ENCODE results near the gene FAM187B. TPM values are rescaled to one million over a fixed set of nuclear protein-coding genes. Genes with fewer than 3 reads are reported as not detected.

Gene FAM187B
- total RNA-seq, 2 donors from 2014 or later: not detected

DNA sequence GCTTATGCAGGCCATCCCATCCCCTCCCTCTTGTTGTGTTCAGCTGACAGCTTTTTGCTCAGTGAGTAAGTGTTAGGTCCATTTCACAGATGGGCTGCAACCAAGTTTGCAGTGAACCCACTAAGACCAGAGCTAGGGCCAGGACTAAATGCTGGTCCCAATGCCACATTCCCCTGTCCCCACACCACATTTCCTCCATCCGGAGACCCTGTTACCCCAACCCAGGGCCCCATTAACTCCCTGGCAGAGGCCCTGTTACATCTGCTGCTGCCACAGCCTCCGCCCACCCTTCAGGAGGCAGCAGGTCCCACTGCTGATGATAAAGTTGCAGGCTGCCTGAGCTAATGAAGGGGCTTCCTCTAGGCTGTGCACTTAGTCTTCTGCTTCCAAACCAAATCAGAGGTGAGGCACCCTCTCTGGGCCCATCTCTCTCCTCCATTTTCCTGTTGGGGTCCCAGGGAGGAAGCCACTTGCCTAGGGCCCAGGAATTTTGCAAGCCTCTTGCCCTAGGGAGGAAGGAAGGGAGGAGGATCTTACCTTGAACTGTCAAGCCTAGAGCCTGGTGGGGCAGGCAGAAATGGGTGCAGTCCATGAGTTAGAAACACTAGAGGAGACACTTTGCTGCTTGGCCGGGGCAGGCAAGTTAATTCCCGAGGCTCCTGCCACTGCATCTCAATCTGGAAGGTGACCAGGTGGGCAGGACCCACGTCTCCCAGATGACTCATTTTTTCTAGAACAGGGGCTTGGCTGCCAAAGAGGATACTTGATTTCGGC is 36.8 kb upstream of the FAM187B start:
- peak; percentile 74 for DNase-seq (ENCODE audit: low spot score)
- intact Hi-C loops (cut with DNase I): loop anchor here in 1 of 2 donors (10.0 kb wide), 1 partner anchor 121 kb away; the partner anchor contains the start of gene FXYD7

DNA sequence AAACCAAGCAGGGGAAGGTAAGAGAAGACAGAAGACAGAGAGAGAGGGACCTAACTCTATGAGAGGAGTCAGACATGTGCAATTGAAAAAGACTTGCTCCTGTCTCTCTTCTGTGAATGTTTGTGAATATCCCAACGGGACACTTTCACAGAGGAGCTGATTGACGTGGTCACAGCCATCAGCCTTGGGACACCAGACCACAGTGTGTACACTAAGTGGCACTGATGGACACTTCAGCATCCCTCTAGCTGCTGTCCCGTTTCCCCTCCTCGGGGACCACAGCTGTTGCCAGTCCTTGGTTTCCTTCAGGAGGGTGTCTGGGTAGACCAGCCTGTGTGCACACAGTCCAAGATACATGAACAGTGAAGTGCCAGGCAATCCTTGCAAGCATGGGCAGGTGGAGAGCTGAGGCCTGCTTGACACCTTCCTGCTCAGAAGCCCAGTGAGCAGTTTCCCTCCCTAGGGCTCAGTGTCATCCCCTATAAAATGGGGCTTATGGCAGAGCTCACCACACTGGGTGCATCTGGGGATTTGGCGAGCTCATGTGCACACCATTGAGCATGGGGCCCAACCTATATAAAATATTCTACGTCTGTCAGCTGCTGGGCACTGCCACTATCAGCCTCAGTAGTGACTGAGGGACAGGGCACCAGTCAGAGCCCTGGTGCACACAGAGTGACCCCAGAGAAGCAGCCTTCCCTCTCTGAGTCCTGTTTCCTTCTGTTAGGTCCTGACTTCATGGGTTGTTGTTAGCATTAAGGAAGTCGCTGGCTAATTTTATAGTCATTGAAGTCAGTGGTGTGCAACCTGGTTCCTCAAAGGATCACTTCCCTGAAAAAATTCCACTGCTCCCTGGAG is 36.0 kb upstream of the FAM187B start:
- DNase-seq (ENCODE audit: low spot score): peak; percentile 19
- intact Hi-C loops (cut with DNase I): loop anchor here in 1 of 2 donors (10.0 kb wide), 1 partner anchor 120 kb away; the partner anchor contains the start of gene FXYD7

DNA sequence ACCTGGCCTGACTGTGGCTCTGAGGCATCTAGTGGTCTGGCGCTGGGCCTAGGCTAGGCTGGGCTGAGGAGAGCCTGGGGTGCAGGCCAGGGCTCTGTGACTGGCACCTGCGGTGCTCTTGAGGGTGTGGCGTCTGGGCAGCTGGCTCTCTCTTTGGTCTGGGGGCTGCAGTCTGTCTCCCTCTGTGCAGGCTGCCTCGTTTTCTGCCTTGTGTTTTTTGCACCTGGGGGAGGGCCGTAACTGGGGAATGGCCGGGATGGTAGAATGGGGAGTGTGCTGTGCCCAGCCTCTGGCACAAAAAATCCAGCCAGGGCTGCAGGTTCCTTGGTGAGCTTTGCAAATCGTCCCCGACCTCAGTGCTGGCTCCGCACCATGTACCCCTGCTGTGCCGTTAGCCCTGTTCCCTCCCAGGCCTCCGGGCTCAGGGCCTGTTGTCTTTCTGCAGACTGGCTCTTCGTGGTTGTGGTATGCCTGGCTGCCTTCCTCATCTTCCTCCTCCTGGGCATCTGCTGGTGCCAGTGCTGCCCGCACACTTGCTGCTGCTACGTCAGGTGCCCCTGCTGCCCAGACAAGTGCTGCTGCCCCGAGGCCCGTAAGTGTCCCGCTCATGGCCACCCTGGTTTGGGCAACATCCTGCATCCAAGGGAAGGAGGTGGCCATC is 33.7 kb upstream of the FAM187B start:
- intact Hi-C loops (cut with DNase I): loop anchor here in 1 of 2 donors (10.0 kb wide), 1 partner anchor 117 kb away; the partner anchor contains the start of gene FXYD7
- DNase-seq (ENCODE audit: low spot score): peak; percentile 69

DNA sequence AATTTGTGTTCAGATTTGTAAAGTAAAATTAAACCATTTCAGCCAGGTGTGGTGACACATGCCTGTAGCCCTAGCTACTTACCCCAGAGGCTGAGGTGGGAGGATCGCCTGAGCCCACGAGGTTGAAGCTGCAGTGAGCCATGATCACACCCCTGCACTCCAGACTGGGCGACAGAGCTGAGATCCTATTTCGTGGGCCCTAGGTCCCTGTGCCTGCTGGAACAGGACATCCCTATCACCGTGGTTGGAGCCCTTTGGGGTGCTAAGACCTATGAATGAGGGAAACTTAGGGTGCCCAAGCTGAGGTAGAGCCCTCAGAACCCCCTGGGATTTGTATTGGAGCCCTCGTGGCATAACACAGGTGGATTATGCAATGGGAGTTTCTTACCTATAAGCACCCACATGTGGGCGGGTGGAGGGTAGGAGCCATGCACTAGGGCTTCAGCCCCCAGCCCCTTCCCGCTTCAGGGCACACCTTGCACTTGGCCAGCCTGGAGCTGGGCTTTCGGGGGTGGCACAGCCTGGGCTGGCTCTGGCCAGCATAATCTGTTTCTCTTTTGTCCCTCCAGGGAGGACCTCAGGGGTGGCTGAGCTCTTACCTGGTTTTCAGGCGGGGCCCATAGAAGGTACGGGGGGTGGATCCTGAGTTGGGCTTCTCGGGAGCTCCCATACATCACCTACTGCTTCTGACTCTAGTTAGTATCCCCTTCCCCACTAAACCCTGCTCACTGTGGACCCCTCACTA is 33.0 kb upstream of the FAM187B start:
- peak; percentile 44 for DNase-seq (ENCODE audit: low spot score)
- intact Hi-C loops (cut with DNase I): loop anchor here in 1 of 2 donors (10.0 kb wide), 1 partner anchor 117 kb away; the partner anchor contains the start of gene FXYD7

DNA sequence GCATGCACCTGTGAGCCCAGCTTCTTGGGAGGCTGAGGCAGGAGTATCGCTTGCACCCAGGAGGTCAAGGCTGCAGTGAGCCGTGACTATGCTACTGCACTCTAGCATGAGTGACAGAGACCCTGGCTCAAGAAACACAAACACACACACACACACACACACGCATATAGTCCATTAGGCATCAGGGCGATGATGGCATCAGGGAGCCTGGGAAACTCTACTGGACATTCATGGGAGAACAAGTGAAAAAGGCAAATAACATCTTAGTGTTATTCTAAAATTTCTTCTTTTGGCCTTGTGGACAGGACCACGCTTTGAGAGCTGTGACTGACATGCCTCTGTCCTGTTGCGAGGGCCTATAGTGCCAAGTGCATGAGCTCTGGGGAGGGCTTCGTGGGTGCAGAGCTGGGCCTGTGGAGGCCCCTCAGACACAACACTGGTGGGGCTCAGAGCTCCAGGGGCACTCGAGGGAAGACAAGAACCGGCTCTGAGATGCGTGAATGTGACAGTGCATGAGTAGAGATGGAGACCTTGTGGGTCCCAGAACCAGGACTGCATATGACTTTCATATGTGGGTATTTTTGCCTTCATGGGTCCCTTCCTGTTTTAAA is 32.3 kb upstream of the FAM187B start:
- peak; percentile 40 for DNase-seq (ENCODE audit: low spot score)
- intact Hi-C loops (cut with DNase I): loop anchor here in 1 of 2 donors (10.0 kb wide), 1 partner anchor 116 kb away; the partner anchor contains the start of gene FXYD7

DNA sequence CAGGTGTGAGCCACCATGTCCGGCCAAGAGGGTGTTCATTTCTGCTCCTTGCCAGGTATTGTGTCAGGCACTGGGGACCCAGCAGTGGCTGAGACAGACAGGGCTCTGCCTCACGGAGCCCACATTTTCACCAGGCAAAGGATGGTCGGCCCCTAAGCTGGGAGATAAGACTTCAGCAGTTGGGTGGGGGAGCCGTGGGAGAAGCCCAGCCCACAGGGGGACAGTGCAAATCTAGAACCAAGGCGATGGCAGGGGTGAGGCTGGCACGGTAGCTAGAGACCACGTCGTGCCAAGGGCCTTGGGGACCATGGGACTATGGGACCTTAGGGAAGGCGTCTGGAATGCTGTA is 28.5 kb upstream of the FAM187B start:
- DNase-seq (ENCODE audit: low spot score): peak; percentile 30
- intact Hi-C loops (cut with DNase I): loop anchor here in 1 of 2 donors (5.0 kb wide), 1 partner anchor 1740 kb away; no protein-coding TSS in a partner anchor

DNA sequence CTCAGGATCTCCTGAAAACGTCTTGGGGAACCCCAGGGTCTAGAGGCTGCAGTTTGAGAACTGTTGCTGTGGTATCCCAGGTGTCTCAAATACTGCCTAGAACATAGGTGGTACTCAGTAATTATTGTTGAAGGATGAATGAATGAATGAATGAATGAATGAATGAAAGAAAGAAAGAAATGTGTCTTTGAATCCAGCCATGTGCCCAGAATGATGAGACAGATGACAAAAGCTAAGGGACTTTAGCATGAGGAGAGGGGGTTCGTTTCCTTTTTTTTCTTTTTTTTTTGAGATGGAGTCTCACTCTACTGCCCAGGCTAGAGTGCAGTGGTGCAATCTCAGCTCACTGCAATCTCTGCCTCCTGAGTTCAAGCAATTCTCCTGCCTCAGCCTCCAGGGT is 28.0 kb upstream of the FAM187B start:
- intact Hi-C loops (cut with DNase I): loop anchor here in 1 of 2 donors (5.0 kb wide), 1 partner anchor 1739 kb away; no protein-coding TSS in a partner anchor
- DNase-seq (ENCODE audit: low spot score): no peak

DNA sequence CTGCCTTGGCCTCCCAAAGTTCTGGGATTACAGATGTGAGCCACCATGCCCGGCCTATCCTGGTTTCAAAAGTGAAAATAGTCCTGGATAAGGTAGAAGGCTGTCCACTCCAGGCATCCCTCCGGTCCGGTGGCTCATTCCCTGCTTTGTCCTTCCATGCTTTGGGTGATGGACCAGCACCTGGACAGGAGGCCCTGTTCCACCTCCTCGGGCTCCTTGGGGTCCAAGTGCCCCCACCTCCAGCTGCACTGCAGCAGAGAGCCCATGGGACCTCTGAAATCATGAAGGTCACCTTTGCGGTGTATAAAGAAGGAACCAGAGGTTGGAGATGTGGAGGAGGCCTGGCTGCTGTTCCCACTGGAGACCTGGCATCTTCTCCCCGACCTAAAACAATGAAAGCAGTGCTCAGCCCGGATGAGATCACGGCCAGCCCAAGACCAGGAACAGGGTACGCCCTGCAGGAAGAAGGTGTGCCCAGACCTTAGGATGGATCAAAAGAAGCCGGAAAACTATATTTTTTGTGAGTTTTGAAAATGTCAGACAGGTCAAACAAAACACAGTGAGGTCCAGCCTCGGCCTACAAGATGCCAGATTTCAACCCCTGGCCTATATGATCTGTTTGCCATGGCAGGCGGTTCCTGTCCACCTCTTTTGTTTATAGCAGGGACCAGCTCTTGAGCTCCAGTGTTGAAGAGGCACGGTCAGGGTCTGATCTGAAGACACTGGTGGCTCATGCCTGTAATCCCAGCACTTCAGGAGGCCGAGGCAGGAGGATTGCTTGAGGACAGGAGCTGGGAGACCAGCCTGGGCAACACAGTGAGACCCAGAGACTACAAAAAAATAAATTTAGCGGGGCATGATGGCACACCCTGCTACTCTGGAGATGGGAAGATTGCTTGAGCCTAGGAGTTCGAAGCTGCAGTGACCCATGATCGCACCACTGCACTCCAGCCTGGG is 26.1 kb upstream of the FAM187B start:
- intact Hi-C loops (cut with DNase I): loop anchor here in 1 of 2 donors (5.0 kb wide), 1 partner anchor 1737 kb away; no protein-coding TSS in a partner anchor

DNA sequence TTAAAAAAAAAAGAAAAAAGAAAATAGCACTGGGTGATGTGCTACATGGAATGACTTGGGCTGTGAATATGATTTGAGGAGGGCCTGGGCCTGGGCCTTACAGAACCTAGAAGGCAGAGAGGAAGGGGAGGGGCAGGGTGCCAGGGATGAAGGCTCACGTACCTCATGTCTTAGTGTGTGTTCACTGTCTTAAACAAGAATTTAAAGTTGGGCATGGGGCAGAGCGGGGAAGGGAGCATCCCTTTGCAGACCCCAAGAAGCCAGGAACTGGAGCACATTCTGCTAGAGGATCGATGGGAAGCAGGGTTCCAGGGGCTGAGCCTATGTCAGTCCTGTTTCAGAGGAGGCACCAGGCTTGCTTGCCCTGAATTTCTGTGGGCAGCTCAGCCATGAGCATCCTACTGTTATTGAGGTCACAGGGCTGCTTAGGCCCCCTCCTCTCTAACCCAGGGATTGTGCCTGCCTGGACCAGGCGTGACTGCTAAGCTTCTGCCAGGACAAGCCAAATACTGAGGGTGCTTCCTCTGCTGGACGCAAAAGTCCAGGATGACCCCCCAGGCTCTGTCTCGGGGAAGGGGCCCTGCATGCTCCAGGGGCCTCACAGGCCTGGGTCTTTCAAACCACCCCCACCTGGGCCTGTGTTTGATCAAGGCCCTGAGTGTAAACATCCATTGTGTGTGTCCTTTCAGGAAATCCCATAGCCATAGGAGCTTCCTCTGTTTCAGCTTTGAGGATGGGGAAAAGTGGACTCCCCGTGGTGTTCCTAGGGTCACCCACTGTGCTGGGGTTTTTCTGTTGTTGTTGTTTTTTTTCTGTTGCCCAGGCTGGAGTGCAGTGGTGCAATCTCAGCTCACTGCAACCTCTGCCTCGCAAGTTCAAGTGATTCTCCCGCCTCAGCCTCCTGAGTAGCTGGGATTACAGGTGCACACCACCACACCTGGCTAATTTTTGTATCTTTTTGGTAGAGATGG is 25.1 kb upstream of the FAM187B start:
- peak; percentile 50 for DNase-seq (ENCODE audit: low spot score)

More for the DNA sequence above, 26.1 kb upstream of the FAM187B start:
- peak; percentile 55 for DNase-seq (ENCODE audit: low spot score)

DNA sequence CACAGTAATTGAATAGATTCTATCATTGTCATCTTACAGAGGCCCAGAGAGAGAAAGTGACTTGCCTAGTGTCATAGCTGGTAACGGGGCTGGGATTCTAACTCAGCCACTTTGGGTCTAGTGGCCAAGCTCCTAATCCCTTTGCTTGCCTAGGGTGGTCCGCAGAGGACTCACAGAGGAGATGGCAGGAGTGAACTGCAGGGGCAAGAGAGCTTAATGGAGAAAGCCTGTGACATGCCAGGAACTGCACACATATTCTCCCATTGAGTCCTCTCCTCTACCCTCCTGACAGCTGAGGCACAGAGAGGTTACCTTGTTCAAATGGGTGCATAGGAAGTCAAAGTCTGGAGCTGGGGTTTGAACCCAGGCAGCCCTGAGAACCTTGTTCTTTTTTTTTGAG is 22.9 kb upstream of the FAM187B start:
- DNase-seq (ENCODE audit: low spot score): peak; percentile 16
- intact Hi-C loops (cut with DNase I): no loop called here

More for the DNA sequence above, 25.1 kb upstream of the FAM187B start:
- intact Hi-C loops (cut with DNase I): no loop called here

DNA sequence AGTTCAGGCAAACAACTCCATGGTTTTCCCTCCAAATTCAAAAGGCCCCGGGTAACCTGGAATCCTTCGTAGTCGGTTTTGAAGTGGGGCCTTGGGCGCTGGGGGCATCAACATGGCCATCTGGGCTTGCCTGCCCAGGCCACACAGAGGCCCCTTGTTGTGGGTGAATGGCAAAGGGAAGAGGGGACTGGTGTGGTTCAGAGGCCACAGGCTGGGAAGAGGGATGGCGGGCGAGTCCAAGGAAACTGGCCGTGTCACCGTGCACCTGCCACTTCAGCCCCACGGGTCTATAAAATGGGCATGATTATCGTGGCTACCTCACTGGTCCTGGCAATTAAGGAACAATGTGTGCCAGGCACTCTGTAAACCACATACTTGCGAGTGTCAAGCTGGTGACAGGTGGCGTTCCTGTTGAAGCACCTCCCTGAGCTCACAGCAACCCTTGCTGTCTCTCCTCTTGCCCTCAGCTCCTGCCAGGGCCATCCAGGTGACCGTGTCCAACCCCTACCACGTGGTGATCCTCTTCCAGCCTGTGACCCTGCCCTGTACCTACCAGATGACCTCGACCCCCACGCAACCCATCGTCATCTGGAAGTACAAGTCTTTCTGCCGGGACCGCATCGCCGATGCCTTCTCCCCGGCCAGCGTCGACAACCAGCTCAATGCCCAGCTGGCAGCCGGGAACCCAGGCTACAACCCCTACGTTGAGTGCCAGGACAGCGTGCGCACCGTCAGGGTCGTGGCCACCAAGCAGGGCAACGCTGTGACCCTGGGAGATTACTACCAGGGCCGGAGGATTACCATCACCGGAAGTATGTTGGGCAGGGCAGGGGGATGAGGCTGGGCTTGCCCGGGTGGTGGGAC is 21.5 kb upstream of the FAM187B start:
- intact Hi-C loops (cut with DNase I): no loop called here
- DNase-seq (ENCODE audit: low spot score): peak; percentile 62

DNA sequence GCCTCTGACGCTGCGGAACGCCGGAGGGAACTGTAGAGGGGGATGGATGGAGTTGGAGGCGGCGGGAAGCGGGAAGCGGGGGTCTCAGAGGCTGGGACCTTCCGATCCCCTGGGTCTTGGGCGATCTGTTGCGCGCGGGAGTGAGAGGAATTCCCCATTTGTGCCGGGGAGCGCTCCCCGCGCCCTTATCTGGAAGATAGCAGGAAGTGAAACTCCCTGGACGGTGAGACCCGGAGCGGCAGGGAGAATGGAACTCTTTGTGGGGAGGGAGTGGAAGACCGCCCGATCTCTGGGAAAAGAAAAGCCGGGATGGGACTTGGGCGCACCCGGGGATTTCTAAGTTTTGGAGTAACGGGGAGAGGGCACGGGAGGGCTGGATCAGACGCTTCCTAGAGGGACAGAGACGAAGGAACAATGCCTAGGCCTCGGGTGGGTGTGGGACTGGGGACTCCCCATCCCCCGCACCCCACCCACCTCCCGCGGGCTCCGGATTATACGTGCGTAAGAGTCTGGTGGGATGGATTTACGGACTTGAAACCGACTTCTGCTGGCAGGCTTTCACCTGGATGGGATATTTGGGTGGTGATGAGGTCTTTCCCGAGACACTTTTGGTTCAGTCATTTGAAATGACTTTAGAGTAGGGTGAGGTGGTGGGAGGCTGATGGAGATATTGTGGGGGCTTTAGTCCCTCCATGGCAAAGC is 20.8 kb upstream of the FAM187B start:
- peak; percentile 55 for DNase-seq (ENCODE audit: low spot score)

DNA sequence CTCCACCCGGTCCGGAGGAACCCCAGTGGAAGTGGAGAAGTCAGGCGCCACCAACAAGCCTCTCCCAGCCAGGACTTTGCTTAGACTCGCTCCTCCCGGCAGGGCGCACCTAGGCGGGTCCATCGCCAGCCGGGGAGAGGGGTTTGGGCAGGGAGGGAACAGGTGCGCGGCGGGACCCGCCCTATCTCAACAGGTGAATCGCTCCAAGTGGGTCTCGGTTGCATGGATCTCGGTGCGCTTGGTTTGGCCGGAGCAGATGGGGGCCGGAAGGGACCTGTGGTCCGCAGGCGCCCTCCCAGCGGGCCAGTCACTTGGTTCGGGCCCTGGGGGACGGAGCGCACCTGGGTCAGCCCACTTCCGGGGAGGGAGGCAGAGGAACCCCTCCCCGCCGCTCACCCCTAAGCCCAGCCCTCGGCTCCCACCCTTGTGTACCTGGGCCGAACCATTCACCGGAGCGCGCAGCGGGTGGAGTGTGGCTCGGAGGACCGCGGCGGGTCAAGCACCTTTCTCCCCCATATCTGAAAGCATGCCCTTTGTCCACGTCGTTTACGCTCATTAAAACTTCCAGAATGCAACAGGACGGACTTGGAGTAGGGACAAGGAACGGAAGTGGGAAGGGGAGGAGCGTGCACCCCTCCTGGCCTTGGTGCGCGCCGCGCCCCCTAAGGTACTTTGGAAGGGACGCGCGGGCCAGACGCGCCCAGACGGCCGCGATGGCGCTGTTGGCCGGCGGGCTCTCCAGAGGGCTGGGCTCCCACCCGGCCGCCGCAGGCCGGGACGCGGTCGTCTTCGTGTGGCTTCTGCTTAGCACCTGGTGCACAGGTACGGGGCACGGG is 20.0 kb upstream of the FAM187B start, which contains the start of gene LSR:
Gene LSR (plus strand): TSS at position 693 of the 836 bp plus-strand sequence. CDS start 21 bp downstream, at position 714.
- intact Hi-C loops (cut with DNase I): no loop called here
- DNase-seq (ENCODE audit: low spot score): peak; percentile 82

More for the DNA sequence above, 20.8 kb upstream of the FAM187B start:
- intact Hi-C loops (cut with DNase I): no loop called here
